ENCODE measurements around the gene GNB4.

GNB4 gene

GRCh38 chr3:179348325-179349013 is 102.8 kb downstream of the GNB4 start:
- peak; percentile 68 to 84 (median 74) for DNase-seq

- DNase-seq, result peak; percentile 95 to 96 (median 95)
Observed at GRCh38 chr3:179347345-179348194, 103.7 kb downstream of the GNB4 start, which contains the start of gene MFN1. MFN1 (plus strand) TSS chr3:179347709; CDS start chr3:179348852, 1,143 bp downstream.
